NCI-H2227 (cell line): ENCODE results near the gene LAMTOR4.

Experiments used
- DNase-seq: peaks from one replicate; lab custom pipeline; 2025; ENCODE audit not compliant: unreplicated experiment; lab: John Stamatoyannopoulos, UW

Gene LAMTOR4

DNA sequence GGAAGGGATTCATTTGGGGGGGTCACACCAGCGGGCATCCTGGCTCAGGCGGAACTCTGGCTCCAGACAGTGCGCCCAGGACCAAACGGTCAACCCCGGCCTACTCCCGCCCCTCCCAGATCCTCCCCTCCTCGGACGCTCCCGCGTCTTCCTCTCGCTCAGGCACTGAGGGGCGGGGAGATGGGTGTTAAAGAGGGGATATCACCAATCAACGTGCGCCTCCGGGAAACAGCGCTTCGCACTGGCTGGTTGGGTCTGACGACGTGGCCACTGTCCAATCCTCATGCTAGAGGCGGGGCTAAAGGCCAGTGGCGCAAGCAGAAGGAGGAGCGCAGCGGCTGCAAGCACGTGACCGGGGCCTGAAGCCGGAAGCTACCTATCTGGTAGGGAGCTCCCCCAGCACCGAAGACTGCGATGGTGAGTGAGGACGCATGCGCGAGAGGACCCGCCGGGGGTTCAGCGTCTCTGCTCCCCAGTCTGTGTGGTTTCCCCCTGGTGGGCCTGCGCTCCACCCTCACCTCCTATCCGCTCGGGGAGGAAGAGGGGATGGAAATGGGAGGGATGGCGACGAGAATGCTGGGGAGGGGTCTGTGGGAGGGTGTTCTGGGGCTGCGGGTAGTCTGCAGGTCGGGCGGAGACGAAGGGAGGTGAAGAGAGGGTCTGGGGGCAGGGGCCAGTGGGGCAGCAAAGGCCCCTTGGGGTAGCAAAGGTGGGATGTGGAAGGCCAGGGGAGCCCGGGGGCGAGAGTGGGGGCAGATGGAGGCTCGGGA is at the start of gene LAMTOR4:
TSS of gene LAMTOR4 (plus strand) at position 360 of the 770 bp plus-strand sequence. CDS start at position 415, 55 bp downstream.
- DNase-seq: peak; percentile 100

DNA sequence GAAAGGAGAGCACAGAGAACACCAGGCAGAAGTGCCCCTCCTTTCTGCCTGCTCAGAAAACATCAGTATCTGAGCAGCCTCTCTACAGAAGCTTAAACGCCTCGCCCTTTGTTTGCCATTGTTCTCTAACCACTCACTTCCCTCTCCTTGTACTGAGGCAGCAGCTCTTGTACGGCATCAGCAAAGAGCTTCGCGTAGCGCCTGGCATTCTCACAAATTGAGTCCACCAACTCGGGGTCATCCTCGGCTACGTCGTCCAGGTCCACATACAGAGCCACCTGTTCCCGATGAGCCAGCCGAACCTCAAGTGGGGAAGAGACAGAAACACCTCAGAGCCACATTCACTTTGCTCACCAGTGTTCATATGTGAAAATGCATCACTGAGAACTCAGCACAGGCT is 49.3 kb upstream of the LAMTOR4 start:
- DNase-seq: no peak

DNA sequence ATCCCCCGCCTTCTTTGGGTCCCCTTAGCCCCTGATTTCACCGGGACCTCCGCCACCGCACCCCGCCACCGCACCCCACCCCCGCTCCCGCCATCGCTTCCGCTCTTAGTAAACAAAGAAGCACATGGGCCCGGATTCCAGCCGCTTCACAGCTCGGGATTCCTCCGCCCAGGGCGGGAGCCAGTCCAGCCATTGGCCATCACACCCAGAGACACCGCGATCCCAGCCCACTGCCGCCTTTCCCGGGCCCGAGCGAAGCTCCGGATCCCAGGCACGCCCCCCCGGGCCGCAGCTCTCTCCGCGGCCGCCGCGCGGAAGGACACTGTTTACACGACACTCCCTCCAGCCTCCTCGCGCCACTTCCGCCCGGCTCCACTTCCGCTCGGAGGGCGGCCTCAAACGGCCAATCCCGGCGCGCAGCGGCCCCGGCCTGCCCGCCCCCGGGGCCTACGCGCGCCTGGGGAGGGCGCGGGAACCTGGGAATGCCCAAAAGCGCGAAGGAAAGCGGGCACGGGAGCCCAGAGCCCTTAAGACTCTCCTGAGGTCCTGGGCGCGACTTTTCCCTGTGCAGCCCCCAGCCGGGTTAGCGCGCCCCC is 48.2 kb upstream of the LAMTOR4 start:
- peak; percentile 99 for DNase-seq

DNA sequence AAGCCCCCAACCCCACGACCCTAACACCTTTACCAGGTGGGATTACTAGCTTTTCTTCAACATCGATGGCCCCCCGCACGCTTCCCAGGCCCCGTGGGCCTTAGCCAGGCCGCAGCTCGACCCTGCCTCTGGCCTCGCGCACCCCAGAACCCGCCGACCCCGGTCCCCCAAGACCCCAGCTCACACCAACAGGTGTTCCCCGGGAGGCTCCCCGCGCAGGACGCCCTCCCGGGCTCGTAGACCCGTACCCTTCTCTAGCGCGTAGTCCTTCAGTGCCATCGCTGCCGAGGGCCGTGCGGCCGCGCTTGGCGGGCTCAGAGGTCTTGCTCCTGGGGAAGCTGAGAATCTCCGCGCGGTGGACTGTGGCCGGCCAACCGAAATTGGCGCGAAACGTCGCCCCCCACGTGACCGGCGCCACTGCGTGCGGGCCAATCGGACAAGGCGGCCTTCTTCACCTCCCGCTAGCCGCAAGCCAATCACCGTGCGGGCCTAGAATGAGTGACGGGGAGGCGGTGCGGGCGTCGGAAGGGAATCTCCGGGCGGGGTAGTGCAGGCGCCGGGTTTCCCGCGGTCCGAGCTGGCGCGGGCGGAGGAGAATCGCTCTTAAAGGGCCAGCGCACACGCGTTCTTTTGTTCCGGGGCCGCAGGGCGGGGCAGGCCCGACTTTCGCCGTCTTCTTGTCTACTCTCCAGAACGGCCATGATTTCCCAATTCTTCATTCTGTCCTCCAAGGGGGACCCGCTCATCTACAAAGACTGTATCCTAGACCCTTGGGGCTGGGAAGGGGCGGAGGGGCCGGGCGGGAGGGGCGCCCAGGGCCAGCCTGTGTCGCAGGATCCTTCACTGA is 47.5 kb upstream of the LAMTOR4 start, which contains the start of the genes AP4M1 and MCM7:
TSS of gene AP4M1 (plus strand) at position 628 of the 847 bp plus-strand sequence. CDS start at position 700, 72 bp downstream.
TSS of gene MCM7 (minus strand) at position 382 of the 847 bp plus-strand sequence. CDS start at position 279, 103 bp downstream.
- DNase-seq: peak; percentile 100

DNA sequence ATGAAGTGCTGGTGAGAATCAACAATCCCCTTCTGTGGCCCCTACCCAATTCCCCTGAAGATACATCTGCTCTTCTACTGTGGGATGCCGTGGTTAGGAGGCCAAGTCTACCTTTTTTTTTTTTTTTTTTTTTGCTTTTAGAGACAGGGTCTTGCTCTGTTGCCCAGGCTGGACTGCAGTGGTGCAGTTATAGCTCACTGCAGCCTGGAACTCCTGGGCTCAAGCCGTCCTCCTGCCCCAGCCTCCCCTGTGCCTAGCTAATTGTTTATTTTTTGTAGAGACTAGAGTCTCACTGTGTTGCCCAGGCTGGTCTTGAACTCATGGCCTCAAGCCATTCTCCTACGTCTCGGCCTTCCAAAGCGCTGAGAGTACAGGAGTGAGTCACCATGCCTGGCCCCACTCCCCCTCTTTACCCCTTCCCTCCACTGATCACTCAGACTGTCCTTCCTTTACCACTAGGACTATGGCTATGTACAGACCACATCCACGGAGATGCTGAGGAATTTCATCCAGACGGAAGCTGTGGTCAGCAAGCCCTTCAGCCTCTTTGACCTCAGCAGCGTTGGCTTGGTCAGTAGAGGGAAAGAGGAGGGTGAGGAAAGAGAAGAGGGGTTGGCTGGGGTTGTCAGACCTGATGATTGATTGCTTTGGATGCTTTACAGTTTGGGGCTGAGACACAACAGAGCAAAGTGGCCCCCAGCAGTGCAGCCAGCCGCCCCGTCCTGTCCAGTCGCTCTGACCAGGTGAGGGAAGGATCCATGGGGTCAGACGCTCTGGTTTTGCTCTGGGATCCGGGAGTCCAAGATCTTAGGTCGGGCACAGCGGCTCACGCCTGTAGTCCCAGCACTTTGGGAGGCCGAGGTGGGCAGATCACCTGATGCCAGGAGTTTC is 45.5 kb upstream of the LAMTOR4 start:
- DNase-seq: no peak

DNA sequence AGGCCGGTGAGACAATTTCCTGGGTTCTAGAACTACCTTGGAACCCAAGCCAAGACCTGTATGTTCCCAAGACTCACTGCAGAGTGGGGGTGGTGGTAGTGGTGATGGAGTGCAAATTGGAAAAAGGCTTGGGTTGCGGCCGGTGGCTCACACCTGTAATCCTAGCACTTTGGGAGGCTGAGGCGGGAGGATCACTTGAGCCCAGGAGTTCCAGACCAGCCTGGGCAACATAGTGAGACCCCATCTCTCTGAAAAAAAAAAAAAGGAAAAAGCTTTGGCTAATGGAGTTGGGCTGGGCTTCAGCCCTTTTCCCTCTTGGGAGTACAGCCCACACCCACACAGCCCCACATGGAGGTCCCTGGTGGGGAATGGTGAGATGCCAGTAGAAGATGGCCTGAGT is 43.2 kb upstream of the LAMTOR4 start:
- DNase-seq: no peak

DNA sequence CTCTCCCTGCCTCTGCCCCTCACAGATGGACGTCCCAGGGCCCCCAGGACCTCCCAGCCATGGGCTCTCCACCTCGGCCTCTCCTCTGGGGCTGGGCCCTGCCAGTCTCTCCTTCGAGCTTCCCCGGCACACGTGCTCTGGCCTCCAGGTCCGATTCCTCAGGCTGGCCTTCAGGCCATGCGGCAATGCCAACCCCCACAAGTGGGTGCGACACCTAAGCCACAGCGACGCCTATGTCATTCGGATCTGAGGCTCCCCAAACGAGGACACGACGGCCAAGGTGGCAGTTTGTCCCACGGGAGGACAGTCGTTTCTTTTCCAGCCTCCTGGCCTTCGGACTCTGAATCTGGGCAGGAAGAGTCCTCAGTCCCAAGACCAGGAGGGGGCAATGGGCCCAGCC is 42.1 kb upstream of the LAMTOR4 start:
- no peak for DNase-seq

DNA sequence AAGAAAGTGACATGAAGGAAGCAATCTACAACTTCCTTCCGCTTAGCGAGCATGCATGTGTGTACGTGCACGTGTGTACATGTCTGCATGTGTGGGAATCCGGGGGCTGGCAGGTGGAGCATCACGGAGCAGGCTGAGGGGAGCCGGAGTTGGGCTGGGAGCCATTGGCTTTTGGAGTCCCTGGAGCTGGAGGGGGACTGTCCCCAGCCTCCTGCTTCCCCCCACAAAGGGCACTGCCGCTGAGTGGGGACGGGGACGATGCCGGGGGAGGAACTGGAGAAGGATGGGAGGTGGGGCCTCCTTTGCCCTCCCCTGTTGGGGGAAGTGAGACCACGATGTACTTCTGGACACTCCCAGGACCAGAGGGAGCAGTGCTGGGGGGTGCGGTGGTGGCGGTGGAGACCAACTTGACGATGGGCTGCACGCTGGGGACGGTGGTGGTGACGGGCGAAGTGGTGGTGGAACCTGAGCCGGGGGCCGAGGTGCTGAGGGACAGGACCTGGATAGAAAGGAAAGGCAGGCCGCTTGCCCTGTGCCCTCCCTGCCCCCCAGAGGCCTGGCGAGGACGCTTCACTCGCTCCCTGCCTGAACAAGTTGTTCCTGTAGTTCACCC is 41.5 kb upstream of the LAMTOR4 start:
- DNase-seq: no peak

DNA sequence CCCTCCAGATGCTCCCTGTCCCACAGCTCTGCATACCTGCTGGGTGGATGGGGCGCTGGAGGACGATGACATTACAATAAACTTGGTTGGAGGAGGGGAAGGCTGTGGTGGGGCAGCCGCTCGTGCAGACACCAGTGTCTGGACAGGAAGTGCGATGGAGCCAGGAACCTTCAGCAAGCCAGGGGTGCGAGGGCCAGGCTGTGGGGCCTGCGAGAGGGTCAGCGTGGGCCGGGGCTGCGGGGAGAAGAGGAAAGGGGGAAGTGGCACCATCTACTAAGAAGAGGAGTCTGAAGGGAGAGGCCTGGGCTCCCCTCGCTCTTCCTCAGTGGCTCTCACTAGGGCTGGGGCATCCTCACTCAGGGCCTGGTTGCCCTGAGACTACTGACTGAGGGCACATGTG is 40.8 kb upstream of the LAMTOR4 start:
- no peak for DNase-seq

DNA sequence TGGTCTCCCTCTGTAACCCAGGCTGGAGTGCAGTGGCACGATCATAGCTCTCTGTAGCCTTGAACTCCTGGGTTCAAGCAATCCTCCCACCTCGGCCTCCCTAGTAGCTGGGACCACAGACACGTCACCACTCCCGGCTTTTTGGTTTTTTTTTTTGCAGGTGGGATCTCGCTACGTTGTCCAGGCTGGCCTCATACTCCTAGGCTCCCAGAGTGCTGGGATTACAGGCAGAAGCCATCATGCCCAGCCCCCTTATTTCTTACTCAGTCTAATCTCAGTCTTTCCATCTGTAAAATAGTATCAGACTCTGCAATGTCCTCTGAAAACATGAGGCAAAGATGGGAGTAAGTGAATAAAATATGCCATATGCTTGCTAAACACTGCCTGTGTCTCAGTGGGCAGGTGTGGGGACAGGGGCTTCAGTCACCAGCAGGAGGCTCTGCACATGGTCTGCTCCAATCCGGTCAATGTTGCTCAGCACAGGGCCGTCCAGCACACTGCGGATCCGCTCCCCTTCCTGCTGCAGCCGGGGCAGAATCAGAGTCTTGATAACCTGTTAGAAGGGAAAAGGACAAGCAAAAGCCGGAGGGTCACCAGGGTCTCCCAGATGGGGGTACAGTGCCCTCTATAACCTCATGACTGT is 39.1 kb upstream of the LAMTOR4 start:
- DNase-seq: no peak

DNA sequence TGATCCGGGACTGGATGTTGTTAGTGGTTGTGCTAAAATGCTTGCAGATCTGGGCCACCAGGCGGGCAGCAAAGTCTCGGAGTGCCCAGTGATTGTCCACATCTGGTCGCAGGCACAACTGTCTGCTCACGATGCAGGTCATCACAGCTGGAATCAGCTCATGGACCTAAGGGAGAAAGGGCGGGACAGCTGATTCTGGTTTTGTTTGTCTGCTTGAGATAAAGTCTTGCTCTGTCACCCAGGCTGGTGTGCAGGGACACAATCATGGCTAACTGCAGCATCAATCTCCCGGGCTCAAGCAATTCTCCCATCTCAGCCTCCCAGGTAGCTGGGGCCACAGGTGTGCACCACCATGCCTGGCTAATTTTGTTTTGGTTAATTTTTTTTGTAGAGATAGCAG is 37.6 kb upstream of the LAMTOR4 start:
- no peak for DNase-seq

DNA sequence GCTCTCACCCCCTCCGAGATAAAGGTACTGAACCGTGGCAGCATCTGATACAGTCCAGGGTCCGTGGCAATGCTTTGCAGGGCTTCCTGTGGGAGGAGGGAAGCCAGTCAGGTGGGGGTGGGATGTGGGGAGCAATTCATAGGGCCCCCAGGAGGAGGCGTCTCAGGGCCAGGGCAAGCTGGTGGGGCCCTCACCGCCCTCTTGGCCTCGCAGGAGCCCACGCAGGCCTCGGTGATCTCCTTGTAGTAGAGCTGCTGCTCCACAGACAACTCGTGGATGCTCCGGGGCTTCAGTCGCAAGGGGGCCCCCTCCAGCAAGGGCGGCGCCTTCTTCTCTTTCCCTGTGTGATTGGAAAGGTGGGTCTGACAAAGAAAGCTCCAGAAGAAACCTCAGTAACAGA is 36.8 kb upstream of the LAMTOR4 start:
- no peak for DNase-seq

DNA sequence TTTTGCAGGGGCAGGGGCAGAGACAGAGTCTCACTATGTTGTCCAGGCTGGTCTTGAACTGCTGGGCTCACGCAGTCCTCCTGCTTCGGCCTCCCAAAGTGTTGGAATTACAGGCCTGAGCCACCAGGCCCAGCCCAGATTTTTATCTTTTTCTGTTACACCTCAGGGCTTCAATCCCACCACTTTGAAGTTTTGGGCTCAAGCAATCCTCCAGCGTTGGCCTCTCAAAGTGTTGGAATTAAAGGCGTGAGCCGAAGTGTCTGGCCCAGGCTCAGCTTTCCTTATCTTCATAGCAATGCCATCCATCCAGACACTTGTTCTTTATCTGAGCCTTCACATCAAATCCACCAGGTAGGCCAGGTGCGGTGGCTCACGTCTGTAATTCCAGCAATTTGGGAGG is 33.7 kb upstream of the LAMTOR4 start:
- DNase-seq: no peak

DNA sequence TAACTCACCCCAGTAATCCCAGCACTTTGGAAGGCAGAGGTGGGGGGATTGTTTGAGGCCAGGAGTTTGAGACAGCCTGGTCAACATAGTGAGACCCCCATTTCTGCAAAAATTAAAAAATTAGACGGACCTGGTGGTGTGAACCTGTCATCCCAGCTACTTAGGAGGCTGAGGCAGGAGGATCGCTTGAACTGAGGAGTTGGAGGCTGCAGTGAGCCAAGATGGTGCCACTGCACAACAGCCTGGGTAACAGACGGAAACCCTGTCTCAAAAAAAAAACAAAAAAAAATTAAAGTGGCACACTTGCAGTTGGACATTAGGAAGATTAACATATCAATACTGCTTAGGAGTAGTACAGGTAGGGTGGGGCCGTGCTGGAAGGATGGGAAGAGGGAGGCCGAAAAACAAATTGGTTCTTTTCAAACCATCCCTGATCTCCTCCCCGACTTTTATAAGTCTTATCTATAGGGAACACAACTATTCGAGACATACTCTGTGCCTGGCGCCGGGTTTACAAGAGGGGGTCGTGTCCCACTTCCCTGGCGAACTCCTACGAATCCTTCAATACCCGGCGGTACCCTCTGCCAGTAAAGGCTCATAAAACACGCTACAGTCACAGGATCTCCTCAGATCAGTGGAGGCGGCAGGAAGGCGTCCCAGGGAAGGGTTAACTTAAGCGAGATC is 30.2 kb upstream of the LAMTOR4 start:
- DNase-seq: no peak

DNA sequence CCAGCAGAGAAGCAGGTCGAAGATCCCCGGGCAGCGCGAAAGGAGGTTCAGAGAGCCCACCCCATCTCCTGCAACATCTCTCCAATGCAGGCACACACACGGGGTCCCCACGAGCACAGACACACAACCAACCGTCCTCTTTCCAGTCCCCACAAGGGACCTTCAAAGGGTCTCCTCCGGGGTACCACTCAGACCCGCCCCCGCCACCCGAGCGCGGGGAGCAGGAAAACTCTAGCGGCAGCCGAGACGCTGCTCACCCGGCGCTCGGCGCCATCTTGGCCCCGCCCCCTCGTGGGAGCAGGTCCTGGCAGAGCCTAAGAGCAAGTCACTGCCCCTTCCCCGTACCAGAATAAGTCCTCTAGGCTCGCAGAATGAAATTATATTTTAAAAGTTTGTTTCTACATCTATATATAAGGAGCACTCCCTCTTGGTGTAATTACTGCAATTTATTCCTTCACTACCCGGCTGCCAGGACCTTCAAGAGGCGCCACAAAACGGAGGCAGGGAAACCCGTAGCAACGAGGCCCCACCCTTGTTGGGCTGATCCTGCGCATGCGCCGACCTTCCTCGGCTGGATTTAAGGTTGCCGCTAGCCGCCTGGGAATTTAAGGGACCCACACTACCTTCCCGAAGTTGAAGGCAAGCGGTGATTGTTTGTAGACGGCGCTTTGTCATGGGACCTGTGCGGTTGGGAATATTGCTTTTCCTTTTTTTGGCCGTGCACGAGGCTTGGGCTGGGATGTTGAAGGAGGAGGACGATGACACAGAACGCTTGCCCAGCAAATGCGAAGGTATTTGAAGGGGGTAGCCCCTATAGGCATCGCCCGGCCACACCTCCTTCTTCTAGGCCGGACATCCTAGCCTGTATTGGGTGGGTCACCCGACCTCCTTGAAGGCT is 29.4 kb upstream of the LAMTOR4 start, which contains the start of the genes CNPY4 and TAF6:
TSS of gene CNPY4 (plus strand) at position 563 of the 898 bp plus-strand sequence. CDS start at position 674, 111 bp downstream.
TSS of gene TAF6 (minus strand) at position 287 of the 898 bp plus-strand sequence. CDS start 5,149 bp downstream, outside the sequence.
- DNase-seq: peak; percentile 98

DNA sequence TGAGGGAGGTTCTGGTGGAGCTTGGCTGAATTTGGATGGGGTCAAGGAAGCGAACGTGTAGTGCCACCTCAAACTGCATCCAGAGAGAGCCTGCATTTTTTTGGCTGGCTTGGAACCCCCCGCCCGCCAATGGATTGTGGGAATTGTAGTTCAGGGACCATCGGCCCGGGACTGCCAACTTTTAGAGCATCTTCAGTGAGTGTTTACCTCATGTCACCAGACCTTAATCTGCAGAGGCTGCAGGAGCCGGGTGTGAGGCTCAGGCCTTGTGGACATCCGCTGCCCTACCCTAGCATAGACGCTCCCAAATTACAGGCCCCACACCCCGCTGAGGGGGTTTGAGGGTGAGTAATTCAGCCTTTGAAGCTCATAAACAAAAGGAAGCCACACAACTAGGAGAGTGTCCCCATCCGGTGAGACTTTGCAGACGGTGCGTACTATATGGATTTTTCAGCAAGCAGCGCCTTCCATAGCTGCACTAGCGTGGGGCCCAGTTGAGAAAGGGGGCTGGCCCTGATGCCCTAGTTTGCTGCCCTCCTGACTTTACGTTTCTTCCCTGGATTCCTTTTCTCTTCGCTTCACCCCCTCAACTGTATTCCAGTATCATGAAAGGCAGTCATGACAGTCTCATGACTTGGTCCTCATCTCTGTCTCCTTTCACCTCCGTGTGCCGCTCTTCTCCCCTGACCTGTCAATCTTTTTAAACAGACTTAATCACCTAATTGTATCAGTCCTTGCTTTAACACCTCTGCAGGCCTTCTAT is 28.6 kb upstream of the LAMTOR4 start:
- DNase-seq: peak; percentile 72

DNA sequence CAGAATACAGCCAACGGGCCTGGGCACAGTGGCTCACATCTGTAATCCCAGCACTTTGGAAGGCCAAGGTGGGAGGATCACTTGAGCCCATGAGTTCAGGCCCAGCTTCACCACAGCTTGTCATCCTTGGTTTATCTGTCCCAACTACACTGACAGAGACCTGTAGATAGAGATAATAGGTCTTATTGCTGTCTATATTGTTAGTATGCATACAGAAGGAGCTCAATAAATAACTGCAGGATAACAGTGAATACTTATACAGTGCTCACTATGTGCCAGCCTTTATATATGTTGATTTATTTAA is 28.0 kb upstream of the LAMTOR4 start:
- no peak for DNase-seq
